HG03196 (cell line): ENCODE results near the gene ANKRD36B.
"Not testable (repeated sequence)": the region's sequence is repeated elsewhere in the genome, so short reads cannot be mapped to it uniquely, and the experiment has no call there.

Source experiments
- ATAC-seq: cut with Tn5 transposase; IDR thresholded peaks from one replicate; pipeline ENCODE4 v1.9.1; 2021; ENCODE audit not compliant: unreplicated experiment

Gene ANKRD36B

DNA sequence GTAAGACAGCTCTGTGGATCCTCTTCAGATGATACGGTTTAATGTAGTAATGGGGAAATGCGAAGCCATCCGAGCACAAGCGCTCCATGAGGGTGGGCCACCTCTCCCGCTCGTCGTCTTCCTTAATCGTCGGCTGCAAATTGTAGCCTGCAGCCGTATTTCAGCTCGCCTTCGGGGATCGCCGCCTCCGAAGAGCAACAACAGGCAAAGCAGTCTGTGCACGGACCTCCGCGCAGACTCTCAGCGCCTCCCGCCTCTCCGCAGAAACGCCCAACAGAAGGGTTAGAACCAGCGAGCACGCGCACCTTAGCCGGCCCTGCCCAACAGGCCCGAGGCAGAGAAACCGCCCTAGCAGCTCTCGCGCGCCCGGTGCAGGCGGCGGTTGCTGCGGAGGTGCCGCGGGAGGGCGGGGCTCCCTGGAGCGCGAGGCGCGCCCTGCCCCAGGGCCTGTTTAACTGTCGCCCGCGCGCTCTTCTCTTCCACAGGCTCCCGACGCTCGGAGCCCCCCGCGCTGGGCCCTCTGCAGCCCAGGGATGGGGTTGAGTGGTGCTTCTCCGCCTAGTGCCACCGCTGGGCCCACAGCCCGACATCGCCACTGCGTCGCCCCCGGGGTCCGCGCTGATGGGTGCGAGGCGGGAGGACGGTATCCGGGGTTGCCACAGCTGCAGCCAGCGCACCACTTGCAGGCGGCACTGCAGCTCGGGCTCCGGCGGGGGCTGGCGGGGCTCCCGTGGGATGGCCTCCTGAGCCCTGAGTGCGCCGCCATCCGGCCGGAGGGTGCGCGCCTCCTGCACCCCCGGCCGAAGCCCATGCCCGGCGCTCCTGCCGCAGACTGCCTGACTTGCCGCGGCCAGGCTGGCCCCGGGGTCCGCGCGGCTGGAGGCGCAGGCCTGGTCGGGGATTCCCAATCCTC lies at the start of gene ANKRD36B:
Gene ANKRD36B (minus strand): TSS at position 280 of the 913 bp plus-strand sequence. CDS start 192 bp downstream, at position 88.
- peak; percentile 59 for ATAC-seq

DNA sequence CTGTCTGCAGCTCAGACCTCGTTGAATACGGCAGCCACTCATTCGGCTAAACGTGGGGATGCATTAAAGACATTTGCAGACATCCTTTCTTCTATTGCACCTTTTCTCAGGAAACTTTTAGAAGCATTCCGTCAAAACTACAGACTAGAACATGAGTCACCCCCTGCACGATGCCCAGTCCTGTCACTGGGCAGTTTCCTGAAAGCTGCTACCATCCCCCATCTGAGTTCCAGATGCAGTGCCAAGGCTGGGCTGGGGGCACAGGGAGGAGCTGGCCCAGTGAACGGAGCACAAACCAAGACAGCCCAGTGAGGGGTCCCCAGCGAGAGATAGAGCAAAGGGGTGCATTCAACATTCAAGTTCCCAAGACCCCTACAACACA lies 36.4 kb upstream of the ANKRD36B start:
- not testable (repeated sequence) for ATAC-seq

DNA sequence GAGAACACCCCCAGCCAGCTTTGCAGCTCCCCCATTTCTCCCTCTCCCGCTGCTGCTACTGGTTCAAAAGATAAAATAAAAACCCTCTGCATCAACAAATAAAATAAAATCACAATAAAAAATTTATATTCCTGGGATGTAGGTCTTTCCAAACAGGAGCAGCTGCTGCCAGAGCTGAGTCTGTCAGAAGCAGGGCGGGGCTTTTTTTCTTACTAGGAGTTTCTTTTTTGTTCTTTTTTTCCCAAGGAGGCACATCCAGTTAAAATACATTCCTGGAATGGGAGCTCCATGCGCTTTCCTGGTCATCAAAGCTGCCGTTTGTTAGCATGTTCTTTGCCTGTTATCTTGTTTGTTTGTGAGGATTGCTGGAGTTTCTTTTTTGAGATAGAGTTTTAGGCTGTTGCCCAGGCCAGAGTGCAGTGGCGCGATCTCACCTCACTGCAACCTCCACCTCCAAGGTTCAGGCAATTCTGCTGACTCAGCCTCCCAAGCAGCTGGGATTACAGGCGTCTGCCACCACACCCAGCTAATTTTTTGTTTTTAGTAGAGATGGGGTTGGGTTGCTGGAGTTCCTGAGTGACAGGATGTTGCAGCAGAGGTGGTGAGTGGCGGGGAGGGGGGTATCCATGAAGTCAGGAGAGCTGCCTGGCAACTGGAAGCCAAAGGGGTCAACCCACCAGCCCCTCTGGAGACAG lies 35.8 kb upstream of the ANKRD36B start:
- not testable (repeated sequence) for ATAC-seq

DNA sequence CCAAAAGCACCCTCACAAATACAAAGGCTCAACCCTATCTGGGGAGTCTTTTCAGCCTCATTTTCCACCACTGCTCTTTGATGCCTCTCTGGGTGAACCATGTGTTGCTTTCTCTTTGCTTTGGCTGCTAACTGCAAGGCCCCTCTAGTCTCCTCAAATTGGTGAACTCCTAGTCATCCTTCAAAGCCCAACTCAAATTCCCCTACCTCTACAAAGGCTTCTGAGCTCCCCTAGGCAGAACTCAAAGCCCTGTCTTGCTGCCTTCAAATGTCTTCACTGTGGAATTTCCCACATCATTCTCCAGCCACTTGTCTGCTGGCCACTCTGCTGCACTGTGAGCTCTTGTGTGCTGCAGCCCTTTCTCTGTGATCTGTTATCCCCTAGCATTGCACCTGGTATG lies 33.3 kb upstream of the ANKRD36B start:
- ATAC-seq: not testable (repeated sequence)

DNA sequence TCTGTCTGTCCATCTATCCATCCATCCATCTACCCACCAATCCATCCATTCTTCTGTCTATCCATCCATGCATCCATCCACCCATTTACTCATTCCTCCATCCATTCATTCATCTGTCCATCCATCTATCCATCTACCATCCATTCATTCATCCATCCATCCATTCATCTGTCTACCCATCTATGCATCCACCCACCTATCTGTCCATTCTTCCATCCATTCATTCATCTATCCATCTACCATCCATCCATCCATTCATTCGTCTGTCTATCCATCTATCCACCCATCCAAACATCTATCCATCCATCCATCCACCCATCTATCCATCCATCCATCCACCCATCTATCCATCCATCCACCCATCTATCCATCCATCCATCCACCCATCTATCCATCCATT lies 30.8 kb upstream of the ANKRD36B start:
- not testable (repeated sequence) for ATAC-seq

DNA sequence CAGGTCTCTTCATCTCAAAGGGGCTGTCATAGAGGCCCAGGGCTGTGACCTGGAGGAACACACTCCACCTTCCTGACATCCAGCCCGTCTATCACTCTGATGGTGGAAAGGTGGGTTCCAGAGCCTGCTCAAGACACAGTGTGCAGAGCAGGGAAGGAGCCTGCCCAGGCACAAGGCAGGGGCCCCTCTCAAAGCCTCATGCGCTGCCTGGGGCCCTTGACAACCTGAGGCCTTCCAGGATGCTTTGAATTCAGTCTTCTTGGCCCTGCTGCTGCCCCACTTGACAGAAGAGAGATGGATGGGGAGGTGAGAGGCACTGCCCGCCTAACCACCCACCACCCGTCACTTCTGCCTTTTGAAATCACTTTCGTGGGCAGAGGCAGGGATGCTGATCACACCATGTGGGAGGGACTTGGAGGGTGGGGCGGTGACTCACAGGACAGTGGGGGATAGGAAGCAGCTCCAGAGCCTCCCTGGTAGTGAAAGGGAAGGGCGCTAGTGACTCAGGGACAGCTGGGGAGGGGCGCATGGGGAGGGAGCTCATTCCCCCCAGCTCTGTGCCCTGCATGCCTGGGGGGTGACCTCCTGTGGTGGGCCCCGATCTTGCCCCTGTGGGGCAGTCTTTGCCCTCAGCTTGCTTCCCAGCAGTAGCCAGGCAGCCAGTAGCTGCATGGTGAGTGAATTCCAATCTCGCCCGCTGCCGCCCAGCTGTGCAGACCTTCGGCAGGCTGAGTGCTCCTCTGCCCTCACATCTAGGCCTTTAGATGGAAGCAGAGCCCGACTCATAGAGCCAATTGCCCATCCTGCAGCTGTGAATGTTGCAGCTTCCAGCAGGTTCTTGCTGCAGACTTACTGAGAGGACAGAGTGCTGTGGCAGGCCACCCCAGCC lies 29.5 kb upstream of the ANKRD36B start:
- ATAC-seq: not testable (repeated sequence)

DNA sequence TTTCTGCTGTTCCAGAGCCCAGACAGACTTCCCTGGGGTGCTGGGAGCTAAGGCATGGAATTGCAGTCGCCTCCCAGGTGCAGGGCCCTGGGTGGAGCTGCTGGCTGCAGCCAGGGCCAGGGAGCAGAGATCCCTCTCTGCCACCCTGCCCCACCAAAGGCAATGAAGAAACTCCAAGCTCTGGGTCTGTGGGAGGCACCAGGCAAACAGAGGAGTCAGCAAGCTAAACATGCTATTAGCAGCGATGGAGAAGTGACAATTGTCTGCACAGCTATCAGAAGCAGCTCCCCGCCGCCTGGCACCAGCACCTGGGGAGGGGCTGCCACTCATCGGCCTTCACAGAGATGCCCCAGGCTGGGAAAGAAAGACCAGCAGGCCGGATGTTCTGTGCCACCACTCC lies 28.2 kb upstream of the ANKRD36B start:
- ATAC-seq: no peak

DNA sequence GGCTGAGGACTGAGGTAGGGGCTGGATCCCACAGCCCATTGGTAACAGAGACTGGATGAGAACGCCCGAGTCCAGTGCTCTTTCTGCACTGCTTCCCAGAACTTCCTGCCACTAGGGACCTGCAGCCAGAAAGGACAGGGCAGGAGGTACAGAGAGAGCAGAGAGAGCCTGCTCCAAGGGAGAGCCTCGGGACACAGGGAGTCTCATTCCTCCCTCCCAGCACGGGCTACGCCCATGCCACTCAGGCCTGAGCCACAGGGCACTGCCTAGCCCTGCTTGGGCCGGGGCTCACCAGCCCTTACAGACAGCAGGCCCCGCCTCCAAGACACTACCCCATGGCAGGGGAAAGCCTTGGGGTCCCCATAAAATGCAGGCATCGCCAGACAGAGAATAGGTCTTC lies 26.1 kb upstream of the ANKRD36B start:
- ATAC-seq: not testable (repeated sequence)

DNA sequence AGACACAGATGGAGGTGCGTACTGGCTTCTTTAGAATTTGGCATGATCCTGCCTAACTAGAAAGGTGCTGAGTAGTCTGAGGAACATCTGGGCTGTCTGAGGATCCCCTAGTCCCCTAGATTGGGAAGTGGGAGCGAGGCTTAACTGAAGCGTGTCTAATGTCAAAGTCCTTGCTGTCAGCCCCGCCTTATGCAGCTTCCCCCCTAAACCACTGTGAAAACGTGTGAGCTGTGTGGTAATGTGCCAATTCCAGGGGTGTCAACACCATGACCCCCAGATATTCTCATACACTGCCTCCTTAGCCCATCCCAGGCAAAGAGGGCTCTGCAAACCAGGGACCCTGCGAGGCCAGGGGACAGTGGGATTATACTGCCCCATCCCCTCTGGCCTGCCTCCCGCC lies 22.2 kb upstream of the ANKRD36B start:
- not testable (repeated sequence) for ATAC-seq

DNA sequence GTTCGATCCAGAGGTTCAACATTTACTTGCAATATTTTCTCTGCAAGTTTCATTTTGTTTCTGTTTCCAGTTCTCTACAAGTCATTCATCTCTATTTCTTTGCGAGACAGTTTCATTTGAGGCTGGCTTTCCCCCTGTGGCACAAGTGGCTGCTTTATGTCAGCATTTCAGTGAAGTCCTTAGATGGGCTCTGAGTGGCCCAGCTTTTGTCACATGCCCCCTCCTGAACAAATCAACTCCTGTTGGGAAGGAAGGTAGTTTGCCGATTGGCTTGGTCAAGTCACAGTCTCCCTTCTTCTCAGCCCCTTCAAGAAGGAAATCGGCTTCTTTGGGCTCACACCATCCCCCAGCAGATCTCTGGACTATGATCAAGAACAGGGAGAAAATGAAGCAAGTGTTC lies 19.1 kb upstream of the ANKRD36B start:
- ATAC-seq: not testable (repeated sequence)

DNA sequence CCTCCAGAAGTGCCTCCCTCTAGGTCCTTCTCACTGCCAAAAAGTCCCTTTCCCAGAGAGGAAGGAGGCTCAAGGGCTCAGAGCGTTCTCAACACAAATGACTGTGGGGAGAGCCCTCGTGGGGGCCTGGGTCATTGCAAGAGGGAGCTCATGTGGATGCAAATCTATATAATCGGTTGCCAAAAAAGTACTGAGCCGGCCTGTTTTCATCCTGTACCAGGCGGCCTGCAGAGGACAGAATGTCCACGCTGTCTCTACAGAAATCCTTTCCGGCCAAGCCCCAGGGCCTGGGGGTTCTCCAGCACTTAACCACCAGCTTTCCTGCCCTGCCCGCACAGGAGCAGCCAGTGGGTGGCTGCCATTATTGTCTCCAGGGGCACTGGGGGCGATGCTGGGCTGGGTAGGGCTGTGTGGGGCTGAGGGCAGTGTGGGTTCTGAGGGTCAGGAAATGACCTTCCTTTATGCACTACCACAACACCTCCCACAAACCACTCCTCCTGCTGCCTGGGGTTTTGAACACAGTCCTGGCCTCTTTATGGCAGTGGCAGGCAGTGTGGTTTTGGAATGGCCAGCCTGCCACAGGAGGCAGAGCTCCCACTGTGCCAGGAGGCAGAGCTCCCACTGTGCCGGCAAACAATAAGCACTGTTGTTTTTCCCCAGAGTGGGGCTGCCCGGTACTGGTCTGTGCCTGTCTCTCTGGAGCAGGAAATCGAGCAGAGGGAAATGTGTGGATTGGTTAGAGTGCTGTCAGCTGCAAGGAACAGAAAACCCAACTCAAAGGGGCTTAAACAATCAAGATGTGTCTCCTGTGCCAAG lies 16.1 kb upstream of the ANKRD36B start:
- not testable (repeated sequence) for ATAC-seq

DNA sequence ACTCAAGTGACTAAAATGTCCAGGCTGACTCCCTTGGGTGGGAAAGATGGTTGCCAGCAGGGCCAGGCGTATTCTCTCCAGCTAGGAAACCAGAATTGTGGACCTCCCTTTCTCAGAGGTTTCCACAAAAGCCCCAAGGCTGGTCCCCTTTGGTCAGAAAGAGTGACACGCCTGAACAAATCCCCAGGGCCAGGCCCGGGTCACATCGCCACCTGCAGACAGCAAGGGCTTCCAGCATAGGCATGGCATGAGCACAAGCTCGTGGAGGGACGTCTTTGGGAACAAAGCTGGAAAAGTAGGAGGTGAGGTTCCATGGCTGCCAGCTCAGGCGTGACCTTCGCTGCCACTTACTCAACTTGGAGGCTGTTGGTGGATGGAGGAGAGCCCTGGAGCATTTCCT lies 15.4 kb upstream of the ANKRD36B start:
- not testable (repeated sequence) for ATAC-seq

DNA sequence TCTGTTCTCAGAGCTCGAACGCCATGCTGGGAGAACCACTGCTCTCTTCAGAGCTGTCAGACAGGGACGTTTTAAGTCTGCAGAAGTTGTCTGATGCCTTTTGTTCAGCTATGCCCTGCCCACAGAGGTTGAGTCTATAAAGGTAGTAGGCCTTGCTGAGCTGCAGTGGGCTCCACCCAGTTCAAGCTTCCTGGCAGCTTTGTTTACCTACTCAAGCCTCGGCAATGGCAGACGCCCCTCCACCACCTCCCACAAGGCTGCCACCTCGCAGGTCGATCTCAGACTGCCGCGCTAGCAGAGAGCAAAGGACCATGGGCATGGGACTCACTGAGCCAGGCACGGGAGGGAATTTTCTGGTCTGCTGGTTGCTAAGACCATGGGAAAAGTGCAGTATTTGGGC lies 11.9 kb upstream of the ANKRD36B start:
- ATAC-seq: not testable (repeated sequence)

DNA sequence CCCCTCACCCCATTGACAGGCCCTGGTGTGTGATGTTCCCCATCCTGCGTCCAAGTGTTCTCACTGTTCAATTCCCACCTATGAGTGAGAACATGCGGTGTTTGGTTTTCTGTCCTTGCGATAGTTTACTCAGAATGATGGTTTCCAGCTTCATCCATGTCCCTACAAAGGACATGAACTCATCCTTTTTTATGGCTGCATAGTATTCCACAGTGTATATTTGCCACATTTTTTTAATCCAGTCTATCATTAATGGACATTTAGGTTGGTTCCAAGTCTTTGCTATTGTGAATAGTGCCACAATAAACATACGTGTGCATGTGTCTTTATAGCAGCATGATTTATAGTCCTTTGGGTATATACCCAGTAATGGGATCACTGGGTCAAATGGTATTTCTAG lies 6.5 kb upstream of the ANKRD36B start:
- not testable (repeated sequence) for ATAC-seq

DNA sequence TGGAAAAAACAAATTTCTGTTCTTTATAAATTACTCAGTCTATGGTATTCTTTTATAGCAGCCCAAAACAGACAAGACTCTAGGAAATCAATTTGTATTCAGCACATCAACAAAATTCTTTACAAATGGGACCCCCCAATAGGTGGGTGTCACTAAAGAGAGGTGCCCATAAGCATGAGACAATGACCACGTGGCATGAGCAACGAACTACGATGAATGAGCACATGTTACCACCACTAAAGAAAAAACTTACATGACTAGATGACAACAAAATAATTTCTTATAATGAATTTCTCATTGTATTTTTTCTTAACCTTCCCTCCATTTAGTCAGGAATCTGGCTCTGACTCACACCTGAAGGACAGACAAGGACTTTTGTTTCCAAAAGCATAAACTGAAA lies 3.8 kb upstream of the ANKRD36B start:
- ATAC-seq: not testable (repeated sequence)

DNA sequence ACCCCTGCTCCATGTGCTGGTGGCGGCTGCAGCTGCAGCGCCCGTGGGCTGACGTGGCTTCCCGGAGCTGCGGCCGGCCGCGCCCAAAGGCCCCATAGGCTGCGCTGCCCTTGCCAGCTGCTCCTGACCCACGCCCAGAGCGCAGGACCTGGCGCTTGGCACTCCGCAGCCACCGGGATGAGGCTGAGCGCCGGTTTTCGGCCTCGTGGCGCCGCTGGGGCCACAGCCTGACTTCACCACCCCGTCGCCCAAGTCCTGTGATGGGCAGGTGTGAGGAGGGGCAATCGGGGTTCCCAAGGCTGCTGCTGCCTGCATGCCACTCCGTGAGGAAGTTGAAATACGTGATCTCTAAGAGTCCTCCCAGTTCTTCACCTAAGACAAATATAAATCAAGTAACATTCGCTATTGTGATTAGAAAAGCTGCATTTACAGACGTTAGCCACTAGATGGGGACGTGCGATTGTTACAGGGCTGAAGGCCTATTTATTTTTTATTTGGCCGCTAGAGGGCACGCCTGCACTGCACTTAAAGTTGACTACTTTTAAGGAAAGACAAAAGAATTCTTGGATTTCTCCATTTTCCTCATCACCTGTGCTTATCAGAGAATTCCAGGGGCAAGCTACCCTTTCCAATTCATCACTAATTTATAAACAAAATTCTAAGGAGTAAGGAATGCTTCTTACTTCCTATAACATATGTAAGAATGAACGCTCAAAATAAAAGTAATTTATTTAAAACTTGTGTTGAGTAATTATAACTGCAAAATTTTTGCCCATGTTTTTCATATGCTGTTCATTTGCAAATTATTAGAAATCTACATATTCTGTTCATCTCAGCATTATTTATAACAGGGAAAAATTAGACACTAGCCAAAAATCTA lies 1.1 kb upstream of the ANKRD36B start:
- ATAC-seq: peak; percentile 60

DNA sequence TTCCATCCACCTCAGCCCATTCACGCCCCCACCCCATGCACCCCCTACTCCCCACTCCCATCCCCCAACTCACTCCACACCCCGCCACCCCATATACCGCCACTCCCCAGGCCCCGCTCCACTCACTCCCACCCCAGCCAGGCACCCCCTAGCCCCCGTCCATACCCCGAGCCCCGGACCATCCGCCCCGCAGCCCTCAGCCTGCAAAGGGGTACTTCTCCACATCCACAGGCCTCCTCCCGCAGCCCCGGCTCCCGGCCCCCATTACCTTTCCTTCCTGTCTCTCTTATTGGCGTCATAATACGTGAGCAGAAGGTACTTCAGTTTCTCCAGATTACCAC lies 450 bp downstream of the ANKRD36B start:
- not testable (repeated sequence) for ATAC-seq

DNA sequence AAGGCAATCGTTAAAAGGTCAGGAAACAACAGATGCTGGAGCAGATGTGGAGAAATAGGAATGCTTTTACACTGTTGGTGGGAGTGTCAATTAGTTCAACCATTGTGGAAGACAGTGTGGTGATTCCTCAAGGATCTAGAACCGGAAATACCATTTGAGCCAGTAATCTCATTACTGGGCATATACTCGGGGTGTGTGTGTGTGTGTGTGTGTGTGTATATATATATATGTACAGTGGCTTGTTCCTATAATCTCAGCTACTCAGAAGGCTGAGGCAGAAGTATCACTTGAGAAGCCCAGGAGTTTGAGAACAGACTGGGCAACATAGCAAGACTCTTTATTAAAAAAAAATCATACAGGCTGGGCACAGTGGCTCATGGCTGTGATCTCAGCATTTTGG lies 24.0 kb downstream of the ANKRD36B start:
- not testable (repeated sequence) for ATAC-seq

DNA sequence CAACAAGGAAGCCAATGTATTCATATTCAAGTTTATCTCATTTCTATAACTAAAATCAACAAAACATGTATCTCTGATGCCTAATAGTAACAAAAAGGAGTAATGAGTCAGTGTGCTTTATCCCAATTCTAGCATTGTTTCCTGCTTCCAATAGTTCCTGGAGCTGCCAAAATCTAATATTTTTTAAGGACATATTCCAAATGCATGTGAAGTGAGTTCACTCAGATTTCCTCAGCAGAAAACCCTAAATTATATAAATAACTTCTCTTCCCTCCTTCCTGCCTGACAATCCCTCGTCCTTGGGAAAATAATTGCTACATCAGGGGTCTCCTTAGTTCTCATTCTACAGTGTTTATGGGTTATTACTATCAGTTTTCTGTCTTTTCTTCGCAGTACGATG lies 37.3 kb downstream of the ANKRD36B start:
- ATAC-seq: not testable (repeated sequence)
